CD4-positive, alpha-beta T cell treated with Interleukin-15 for 1 hour (primary cell): ENCODE data around the gene TAGLN3.
"Not testable (repeated sequence)": the region's sequence is repeated elsewhere in the genome, so short reads cannot be mapped to it uniquely, and the experiment has no call there.

Experiments used
- DNase-seq: peaks from one replicate; pipeline ENCODE4 v3.0.0-alpha.2; 2020

TAGLN3 gene

GRCh38 chr3:112011376-112011940 lies 12.7 kb downstream of the TAGLN3 start:
- DNase-seq: no peak

GRCh38 chr3:112012205-112012992 lies 13.7 kb downstream of the TAGLN3 start:
- DNase-seq: no peak

- peak; percentile 28 for DNase-seq
These were observed 14.5 kb downstream of the TAGLN3 start for GRCh38 chr3:112013058-112013783.

- no peak for DNase-seq
These were observed 15.0 kb downstream of the TAGLN3 start for GRCh38 chr3:112013784-112014143.

GRCh38 chr3:112017091-112017490 lies 18.4 kb downstream of the TAGLN3 start:
- DNase-seq: no peak

- no peak for DNase-seq
These were observed 20.0 kb downstream of the TAGLN3 start for GRCh38 chr3:112018712-112019111.

GRCh38 chr3:112019716-112020115 lies 21.0 kb downstream of the TAGLN3 start:
- DNase-seq: no peak

GRCh38 chr3:112020674-112021085 lies 22.0 kb downstream of the TAGLN3 start:
- no peak for DNase-seq

GRCh38 chr3:112027142-112027541 lies 28.4 kb downstream of the TAGLN3 start:
- DNase-seq: no peak

GRCh38 chr3:112027826-112028225 lies 29.1 kb downstream of the TAGLN3 start:
- DNase-seq: no peak

GRCh38 chr3:112030901-112031300 lies 32.2 kb downstream of the TAGLN3 start:
- DNase-seq: no peak

- no peak for DNase-seq
These were observed 33.5 kb downstream of the TAGLN3 start for GRCh38 chr3:112032098-112032731.

GRCh38 chr3:112034436-112034835 lies 35.7 kb downstream of the TAGLN3 start, which contains the start of gene TMPRSS7:
TMPRSS7 (plus strand) TSS chr3:112034736; CDS start chr3:112034846, 110 bp downstream.
- no peak for DNase-seq

- no peak for DNase-seq
These were observed 36.5 kb downstream of the TAGLN3 start for GRCh38 chr3:112035241-112035640.

GRCh38 chr3:112037194-112037593 lies 38.5 kb downstream of the TAGLN3 start:
- DNase-seq: not testable (repeated sequence)

GRCh38 chr3:112038863-112039262 lies 40.1 kb downstream of the TAGLN3 start:
- no peak for DNase-seq

- no peak for DNase-seq
These were observed 42.6 kb downstream of the TAGLN3 start for GRCh38 chr3:112041321-112041720.

GRCh38 chr3:112042842-112043280 lies 44.1 kb downstream of the TAGLN3 start:
- no peak for DNase-seq

- DNase-seq: peak; percentile 44
These were observed 45.0 kb downstream of the TAGLN3 start for GRCh38 chr3:112043621-112044201.

- DNase-seq: no peak
These were observed 47.9 kb downstream of the TAGLN3 start for GRCh38 chr3:112046599-112046998.

GRCh38 chr3:112047264-112047663 lies 48.5 kb downstream of the TAGLN3 start:
- no peak for DNase-seq

GRCh38 chr3:112048911-112049310 lies 50.2 kb downstream of the TAGLN3 start:
- DNase-seq: no peak

GRCh38 chr3:112053229-112053628 lies 54.5 kb downstream of the TAGLN3 start:
- no peak for DNase-seq
